PC-3 (cell line): ENCODE measurements around the gene FOXP4.

ENCODE experiments used
- EZH2 ChIP-seq: fragments of 300-600 bp; sonication (generic); IDR thresholded peaks from one replicate; pipeline ENCODE4 v1.6.1; 2017; ENCODE audit warnings: antibody characterized with exemption, mild to moderate bottlenecking, low read length; ENCODE audit not compliant: unreplicated experiment
- TF ChIP-seq, protein P1 (sequence below): fragments of 300-600 bp; sonication (generic); conservative IDR thresholded peaks from 2 replicates; pipeline ENCODE4 v1.5.1; 2017; ENCODE audit warnings: antibody characterized with exemption, low read depth, mild to moderate bottlenecking, low read length

DNA sequence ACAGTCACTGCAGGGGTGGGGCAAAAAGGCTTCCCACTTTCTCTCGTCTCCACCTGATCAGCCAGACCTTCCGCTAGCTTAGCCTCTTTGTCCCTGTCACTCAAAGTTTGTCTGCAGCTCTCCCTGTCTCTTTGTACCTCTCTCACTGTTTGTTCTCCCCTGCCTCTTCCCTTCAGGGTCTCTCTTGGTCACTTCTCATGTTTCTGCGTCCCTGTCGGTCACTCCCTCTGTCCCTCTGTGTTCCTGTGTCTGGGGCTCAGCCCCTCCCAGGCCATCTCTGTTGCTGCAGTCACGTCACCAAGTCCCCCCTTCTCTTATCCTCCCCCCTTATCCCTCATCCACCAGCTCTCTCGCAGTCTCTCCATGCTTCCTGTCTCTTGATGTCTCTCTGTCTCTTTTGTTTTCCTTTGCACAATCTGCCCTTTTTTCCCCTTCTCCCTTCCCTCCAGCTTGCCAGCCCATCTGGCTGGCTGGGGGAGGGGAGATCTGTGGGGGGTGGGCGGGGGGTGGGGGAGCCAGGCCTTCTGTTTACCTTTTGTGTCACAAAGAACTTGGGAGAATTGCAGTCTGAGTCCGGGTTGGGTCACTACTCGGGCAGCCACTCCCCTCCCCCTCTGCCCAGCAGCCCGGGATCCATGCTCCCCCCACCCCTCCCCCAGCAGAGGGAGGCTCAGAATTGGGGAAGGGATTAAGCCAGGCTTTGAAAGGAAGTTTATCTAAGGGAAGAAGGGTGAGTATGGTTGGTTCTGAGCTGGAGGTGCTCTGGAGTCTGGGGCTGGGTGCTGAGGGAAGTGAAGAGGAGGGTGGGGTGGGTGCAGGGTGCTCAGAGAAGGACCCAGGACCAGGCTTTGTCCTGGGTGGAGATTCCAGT is 32.3 kb downstream of the FOXP4 start:
- TF ChIP-seq, protein P1, sequence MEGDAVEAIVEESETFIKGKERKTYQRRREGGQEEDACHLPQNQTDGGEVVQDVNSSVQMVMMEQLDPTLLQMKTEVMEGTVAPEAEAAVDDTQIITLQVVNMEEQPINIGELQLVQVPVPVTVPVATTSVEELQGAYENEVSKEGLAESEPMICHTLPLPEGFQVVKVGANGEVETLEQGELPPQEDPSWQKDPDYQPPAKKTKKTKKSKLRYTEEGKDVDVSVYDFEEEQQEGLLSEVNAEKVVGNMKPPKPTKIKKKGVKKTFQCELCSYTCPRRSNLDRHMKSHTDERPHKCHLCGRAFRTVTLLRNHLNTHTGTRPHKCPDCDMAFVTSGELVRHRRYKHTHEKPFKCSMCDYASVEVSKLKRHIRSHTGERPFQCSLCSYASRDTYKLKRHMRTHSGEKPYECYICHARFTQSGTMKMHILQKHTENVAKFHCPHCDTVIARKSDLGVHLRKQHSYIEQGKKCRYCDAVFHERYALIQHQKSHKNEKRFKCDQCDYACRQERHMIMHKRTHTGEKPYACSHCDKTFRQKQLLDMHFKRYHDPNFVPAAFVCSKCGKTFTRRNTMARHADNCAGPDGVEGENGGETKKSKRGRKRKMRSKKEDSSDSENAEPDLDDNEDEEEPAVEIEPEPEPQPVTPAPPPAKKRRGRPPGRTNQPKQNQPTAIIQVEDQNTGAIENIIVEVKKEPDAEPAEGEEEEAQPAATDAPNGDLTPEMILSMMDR, result no peak
- no peak for TF ChIP-seq EZH2
